ENCODE data around the gene RNASE2.
"Not testable (repeated sequence)": the region's sequence is repeated elsewhere in the genome, so short reads cannot be mapped to it uniquely, and the experiment has no call there.

Gene RNASE2

DNA sequence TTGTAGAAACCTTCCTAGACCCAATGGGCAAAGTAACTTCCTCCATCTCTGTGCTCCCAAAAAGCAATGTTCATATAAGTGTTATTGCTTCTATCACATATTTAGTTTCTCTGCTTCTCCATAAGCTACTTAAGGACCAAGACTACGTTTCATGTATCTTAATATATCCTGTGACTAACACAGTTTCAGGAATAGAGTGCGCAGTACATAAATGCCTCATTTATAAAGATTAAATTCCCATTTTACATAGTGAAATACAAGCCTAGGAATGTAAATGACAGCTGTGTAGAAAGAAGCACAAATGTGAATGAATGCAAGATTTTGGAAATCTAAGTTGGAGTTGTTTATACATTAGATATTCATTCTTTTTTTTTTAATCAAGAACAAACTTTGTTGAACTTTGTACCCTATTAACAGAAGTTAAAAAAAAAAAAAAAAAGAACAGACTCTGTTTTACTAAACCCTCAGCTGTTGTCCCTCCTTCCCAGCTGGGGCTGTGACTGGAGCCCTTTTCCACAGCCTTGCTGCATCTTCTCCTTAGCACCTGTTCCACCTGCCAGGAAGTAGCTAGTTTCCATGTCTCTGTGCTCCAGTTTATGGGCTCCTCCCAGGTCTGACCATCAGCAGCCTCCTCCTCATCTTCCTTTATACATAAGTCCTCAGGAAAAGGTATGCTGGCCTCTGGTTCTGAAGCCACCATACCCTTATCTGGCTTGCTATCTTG, 27.5 kb downstream of the RNASE2 start:
- no peak for DNase-seq (ENCODE audit: low spot score)

DNA sequence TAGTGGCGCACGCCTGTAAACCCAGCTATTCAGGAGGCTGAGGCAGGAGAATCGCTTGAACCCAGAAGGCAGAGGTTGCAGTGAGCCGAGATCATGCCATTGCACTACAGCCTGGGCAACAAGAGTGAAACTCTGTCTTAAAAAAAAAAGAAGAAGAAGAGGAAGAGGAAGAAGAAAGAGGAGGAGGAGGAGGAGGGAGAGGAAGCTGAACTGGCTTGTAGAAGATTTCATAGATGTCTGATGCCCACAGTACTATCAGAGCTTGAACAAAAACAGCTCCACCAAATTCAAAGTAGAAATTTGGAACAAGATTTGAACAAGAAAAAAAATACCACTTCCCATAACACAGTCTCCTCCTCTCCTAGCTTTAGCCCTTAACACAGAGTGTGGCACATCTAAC, 30.4 kb downstream of the RNASE2 start:
- DNase-seq (ENCODE audit: low spot score): not testable (repeated sequence)

DNA sequence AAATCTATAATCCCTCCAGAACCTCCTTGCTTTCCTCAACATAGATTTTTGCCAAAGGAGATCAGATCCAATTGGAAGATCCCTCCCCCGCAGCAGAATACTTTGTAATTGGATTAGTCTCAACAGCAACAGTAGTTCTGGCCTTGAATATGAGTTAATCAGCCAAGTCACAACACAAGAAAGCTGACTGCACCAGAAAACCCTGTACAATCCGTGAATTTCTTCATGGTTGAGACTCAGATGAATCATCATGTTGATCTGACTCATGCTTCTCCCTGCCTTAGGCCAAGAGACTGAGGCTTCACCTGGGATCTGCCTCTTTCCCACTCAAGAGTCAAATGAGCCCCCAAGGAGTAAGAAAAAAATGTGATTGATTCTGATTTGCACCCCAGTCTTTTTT, 31.5 kb downstream of the RNASE2 start:
- DNase-seq (ENCODE audit: low spot score): no peak

DNA sequence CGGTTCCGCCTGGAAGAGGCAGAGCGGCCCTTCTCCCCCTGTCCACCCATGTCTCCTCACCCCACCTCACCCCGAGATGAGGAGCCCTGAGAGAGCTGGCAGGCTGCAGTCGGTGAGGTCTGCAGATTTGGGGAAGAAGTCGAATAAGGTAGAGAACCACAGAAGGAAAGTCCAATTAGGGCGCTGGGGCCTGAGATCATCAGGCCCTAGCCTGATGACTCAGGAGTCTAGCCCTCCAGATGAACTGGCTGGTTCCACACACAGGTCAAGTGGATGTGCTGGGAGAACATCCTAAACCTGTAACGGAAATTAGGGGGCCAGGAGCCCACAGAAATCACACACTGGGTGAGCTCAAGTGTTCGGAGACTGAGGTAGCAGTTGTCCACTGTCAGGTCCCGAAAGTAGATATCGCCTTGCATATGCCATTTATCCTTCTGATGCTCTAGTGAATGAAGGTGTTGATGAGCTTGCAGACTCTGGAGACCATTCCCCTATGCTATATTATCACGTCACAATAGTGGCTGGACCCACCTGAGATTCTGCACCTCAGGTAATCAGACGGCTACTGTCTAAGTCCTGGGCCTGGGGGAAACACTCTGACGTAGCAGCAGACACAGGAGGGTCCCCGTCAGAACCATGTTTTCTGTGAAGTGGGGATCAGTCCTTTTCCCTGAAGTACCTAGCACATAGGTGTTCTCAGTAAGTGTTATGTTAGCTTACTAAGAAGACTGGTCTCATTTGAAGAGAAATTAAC, 33.6 kb downstream of the RNASE2 start:
- no peak for DNase-seq (ENCODE audit: low spot score)

DNA sequence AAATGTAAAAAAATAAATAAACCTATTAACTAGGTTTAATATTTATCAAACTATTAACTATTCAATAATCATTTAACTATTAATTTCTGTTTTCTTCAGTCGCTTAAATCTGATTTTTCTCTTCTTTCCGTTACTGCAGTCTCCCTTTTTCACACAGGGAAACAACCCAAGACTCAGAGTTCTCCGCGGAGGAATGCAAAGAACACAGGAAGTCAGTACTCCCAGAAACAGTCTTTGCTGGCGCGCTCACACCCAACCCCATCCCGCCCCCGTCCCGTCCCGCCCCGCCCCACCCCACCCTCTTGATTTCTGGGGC, 34.1 kb downstream of the RNASE2 start:
- no peak for DNase-seq (ENCODE audit: low spot score)

DNA sequence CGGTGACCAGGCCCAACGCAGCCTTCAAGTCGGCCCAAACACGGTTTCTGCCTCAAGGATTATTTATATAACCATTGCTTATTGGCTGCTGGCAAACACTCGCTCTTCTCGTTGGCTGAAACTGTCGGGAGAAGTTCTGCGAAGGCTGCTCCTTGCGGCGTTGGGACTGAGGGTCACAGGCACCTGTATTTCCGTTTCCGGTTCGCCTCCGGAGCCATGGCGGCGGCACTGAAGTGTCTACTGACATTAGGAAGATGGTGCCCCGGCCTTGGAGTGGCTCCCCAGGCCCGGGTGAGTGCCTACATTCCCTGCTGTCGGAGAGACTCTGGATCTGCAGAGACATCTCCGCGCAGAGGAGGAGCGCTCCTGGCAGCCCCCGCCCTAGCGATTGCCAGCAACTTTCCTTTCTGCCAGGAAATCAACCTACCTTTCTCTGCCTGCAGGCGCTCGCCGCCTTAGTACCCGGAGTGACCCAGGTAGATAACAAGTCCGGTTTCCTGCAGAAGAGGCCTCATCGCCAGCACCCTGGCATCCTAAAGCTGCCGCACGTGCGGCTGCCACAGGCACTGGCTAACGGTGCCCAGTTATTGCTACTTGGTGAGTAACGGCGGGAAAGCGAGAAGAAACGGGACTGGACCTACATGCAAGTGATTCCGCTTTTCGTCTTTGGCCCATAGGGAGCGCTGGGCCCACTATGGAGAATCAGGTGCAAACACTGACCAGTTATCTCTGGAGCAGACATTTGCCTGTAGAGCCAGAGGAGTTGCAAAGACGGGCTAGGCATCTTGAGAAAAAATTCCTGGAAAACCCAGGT, 34.7 kb downstream of the RNASE2 start, which contains the start of gene METTL17:
METTL17 (plus strand) TSS at position 194 of the 814 bp plus-strand sequence; CDS start at position 217, 23 bp downstream.
- peak; percentile 86 for DNase-seq (ENCODE audit: low spot score)

DNA sequence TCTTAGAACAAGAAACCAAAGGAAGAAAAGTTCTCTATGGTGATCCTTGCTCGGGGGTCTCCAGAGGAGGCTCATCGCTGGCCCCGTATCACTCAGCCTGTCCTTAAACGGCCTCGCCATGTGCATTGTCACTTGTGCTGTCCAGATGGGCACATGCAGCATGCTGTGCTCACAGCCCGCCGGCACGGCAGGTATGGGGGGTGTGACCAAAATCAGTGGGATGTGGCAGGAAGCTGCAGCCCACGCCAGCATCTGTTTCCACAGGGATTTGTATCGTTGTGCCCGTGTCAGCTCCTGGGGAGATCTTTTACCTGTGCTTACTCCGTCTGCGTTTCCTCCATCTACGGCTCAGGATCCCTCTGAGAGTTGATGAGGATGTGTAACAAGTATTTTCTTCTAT, 41.2 kb downstream of the RNASE2 start:
- DNase-seq (ENCODE audit: low spot score): no peak

DNA sequence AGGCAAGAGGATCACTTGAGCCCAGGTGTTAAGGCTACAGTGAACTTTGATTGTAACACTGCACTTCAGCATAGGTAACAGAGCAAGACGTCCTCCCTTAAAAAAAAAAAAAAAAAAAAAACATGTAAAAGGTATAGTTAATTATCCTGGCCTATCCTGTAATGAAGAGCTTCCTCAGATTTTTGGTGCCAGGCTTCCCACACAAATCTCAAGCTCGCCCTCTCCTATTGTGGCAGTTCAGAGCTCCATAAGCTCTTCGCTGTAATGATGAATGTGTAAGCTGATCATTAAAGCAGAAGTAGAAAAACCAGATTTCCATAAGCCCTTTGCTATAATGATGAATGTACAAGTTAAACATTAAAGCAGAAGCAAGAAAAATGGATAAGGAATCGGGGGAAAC, 41.8 kb downstream of the RNASE2 start:
- DNase-seq (ENCODE audit: low spot score): no peak

DNA sequence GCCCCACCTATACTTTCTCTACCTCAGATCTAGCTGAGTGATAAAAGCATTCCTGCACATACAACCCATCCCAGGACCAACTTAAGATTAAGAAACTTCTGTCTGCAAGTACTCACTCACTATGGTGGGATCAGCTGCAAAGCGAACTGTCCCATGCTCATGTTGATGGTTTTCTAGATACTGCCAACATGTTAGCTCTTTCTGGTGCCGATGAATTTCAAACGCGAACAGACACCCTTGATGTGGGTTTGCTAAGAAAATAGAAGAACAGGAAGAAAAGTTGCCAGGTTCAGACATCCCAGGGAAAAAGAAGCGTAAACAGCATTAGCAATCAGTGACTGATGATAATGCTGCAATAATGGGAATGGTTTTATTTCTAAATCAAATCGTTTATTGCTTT, 42.3 kb downstream of the RNASE2 start:
- no peak for DNase-seq (ENCODE audit: low spot score)

DNA sequence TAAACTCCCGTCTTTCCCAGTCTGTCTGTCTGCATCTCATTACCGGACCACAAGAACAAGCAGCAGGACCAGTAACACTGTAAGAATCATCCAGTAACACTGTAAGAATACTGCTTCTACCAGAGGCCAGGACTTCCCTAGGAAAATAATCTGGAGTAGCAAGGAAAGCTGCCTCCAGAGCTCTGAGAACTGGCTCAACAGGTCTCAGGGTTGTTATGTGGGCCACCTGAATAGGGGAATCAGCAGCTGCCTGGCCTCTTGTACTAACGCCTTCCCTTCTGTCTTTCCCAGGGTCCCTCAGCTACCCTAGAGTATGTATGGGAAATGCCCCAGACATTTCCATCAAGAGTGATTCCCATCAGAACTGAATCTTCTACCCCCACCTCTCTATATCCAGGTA, 42.9 kb downstream of the RNASE2 start:
- no peak for DNase-seq (ENCODE audit: low spot score)

DNA sequence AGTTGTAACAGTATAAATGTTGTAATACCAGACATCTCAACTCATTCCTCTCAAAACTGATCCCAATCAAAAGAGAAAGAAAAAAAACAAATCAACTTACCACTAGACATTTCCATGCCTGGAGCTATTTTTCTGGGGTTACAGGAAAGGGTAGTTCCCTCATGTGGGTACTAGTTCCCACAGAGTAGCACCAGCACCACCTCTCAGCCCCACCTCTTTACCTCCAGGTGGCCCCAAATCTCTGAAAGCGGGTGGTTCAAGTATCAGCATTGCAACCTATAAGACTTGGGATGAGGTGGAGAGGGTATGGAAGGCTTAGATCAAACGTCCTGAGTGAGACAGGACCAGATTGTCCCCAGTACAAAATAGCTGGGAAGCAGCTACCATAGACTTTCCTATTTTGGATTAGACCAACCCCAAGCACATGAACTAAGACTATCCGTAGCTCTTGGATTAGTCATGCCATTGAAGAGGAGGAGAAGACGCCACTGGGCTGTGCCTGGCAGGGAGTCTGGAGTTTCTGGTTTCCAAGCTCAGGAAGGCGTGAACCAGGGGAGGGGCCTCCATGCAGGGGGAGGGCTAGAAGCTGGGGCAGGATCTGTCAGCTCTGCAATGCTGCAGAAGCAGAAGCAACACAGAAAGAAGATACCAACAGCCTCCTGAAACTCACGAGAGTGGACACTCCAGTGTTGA, 43.5 kb downstream of the RNASE2 start, which contains the start of gene SLC39A2:
SLC39A2 (plus strand) TSS at position 620 of the 693 bp plus-strand sequence. CDS start 154 bp downstream, outside the sequence.
- DNase-seq (ENCODE audit: low spot score): no peak

DNA sequence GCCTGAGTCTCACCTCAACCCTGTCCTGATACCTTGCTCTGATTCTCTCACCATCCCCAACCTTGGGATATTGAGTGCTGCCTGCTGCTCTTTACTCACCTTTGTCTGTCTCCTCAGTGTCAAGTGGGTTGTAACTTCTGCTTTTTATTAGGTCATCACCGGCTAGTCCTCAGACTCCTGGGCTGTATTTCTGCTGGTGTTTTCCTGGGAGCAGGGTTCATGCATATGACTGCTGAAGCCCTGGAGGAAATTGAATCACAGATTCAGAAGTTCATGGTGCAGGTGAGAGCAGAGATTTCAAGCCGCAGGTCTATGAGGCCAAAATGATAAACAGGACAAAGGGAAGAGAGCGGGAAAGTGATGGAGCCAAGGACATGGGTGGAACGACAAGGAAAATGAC, 44.3 kb downstream of the RNASE2 start:
- no peak for DNase-seq (ENCODE audit: low spot score)

DNA sequence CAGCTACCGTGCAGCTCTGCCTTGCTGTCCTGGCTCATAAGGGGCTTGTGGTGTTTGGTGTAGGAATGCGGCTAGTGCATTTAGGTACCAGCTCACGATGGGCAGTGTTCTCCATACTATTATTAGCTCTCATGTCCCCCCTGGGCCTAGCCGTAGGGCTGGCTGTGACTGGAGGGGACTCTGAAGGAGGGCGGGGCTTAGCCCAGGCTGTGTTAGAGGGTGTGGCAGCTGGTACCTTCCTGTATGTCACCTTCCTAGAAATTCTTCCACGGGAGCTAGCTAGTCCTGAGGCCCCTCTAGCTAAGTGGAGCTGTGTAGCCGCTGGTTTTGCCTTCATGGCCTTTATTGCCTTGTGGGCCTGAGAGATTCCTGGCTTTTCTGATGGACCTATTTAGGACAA, 45.9 kb downstream of the RNASE2 start:
- DNase-seq (ENCODE audit: low spot score): no peak

DNA sequence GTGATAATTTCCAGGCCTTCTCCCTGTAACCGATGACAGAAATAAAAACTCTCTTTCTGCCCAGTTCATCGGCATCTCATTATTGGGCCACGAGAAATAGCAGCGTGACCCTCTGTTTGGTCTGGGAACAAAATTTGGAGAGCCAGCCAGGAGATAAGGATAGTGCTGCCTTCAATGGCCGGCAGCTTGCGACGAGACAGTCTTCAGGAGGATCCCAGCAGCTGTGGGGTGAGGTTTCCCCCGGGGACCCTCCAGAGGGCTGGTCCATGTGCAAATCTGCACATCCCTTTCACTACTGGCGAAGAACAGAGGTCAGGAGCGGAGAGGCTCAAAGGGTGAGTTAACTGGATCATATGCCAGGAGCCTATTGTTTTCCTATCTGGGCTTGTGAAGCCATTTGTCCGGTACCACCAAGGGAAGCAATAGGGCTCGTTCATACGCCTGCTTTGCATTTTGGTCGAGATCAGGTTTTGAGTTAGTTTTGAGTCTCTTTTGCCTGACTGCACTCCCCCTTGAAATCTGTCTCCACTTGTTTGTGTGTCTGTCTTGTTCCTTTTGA, 48.6 kb downstream of the RNASE2 start:
- no peak for DNase-seq (ENCODE audit: low spot score)

Data from CD4-positive, alpha-beta T cell treated with Interleukin-6 at 100 ng/mL for 8 hours (primary cell).